SU-DHL-6 (cell line): ENCODE data around the gene CCDC34.

Experiments used
- H2AFZ ChIP-seq: fragments of 200-600 bp; sonication (generic); 2 replicates; pipeline ENCODE4 v1.6.1; 2014; ENCODE audit warnings: low read depth, mild to moderate bottlenecking, moderate library complexity, mixed read lengths, antibody characterized with exemption, low read length; ENCODE audit not compliant: severe bottlenecking
- H3F3A ChIP-seq: fragments of 200-600 bp; shearing (Covaris generic); 2 replicates; pipeline ENCODE4 v1.6.0; 2016; ENCODE audit warnings: antibody characterized with exemption, mild to moderate bottlenecking; ENCODE audit not compliant: insufficient read depth
- H3K27ac ChIP-seq: fragments of 200-600 bp; sonication (generic); 2 replicates; pipeline ENCODE4 v1.5.1; 2016; ENCODE audit warnings: low read depth, mild to moderate bottlenecking, low read length, moderate library complexity, mixed read lengths
- H3K27me3 ChIP-seq: fragments of 200-600 bp; sonication (generic), shearing (Covaris generic); 2 replicates; pipeline ENCODE4 v1.6.0; 2014; ENCODE audit warnings: mild to moderate bottlenecking, low read length
- H3K36me3 ChIP-seq: fragments of 200-600 bp; sonication (generic); 2 replicates; pipeline ENCODE4 v1.6.1; 2014; ENCODE audit warnings: mild to moderate bottlenecking, low read length, mixed read lengths
- H3K4me2 ChIP-seq: fragments of 300-600, 200-600 bp; shearing (Covaris generic), sonication (generic); 2 replicates; pipeline ENCODE4 v1.6.0; 2014; ENCODE audit warnings: low read length, low read depth, mild to moderate bottlenecking; ENCODE audit not compliant: poor library complexity, severe bottlenecking
- H3K4me3 ChIP-seq: fragments of 200-600 bp; sonication (generic); 2 replicates; pipeline ENCODE4 v1.5.1; 2014; ENCODE audit warnings: antibody characterized with exemption, low read length, mild to moderate bottlenecking, mixed read lengths; ENCODE audit not compliant: insufficient read depth, poor library complexity, severe bottlenecking
- H3K79me2 ChIP-seq: fragments of 200-600 bp; sonication (generic); 2 replicates; pipeline ENCODE4 v1.6.1; 2014; ENCODE audit warnings: mild to moderate bottlenecking, low read length, moderate library complexity; ENCODE audit not compliant: insufficient read depth
- H3K9ac ChIP-seq: fragments of 200-600 bp; sonication (generic); 2 replicates; pipeline ENCODE4 v1.7.0; 2014; ENCODE audit warnings: mild to moderate bottlenecking, low read length
- H3K9me2 ChIP-seq: fragments of 200-600 bp; sonication (generic); replicated peaks from 2 replicates; pipeline ENCODE4 v1.6.1; 2014; ENCODE audit warnings: low read length; ENCODE audit not compliant: insufficient read depth
- H3K9me3 ChIP-seq: fragments of 200-600 bp; sonication (generic); 2 replicates; pipeline ENCODE4 v1.6.1; 2014; ENCODE audit warnings: low read length, mixed read lengths; ENCODE audit not compliant: insufficient read depth
- H4K20me1 ChIP-seq: fragments of 200-600 bp; sonication (generic); 2 replicates; pipeline ENCODE4 v1.6.1; 2014; ENCODE audit warnings: low read depth, mild to moderate bottlenecking, antibody characterized with exemption, low read length, moderate library complexity, mixed read lengths
- CTCF ChIP-seq: fragments of 200-600 bp; sonication (generic); IDR thresholded peaks from one replicate; pipeline ENCODE4 v1.5.1; 2017; ENCODE audit warnings: antibody characterized with exemption, mild to moderate bottlenecking, low read length, moderate library complexity; ENCODE audit not compliant: insufficient read depth, poor library complexity, severe bottlenecking
- EZH2phosphoT487 ChIP-seq: fragments of 200-600 bp; sonication (generic), shearing (Covaris generic); conservative IDR thresholded peaks from 2 replicates; pipeline ENCODE4 v1.6.1; 2018; ENCODE audit warnings: mild to moderate bottlenecking, antibody characterized with exemption, low read length, moderate library complexity, mixed read lengths

Gene CCDC34

GRCh38 chr11:27408246-27408800 lies 45.3 kb upstream of the CCDC34 start:
- Histone ChIP-seq H3K36me3 (no peaks in the 10 kb centered on the region), H3K9me3 (no peaks in the 10 kb centered on the region), H3K79me2 (no peaks in the 10 kb centered on the region), H3K4me2 (no peak overlapping the region), H3K9ac (no peak overlapping the region), H3K4me3 (no peak overlapping the region), H3K9me2 (no peaks in the 10 kb centered on the region), H2AFZ (no peak overlapping the region), H4K20me1 (no peaks in the 10 kb centered on the region), H3K27me3 (no peaks in the 10 kb centered on the region), H3F3A (no peaks in the 10 kb centered on the region), H3K27ac (no peak overlapping the region)
- TF ChIP-seq EZH2phosphoT487, result no peak
- TF ChIP-seq CTCF, result no peak

- H3K36me3 ChIP-seq, result no peaks in the 10 kb centered on the region
- no peaks in the 10 kb centered on the region for H3K79me2 ChIP-seq
- H3K27ac ChIP-seq, result no peak overlapping the region
- no peak overlapping the region for H3K4me2 ChIP-seq
- no peak overlapping the region for H3K4me3 ChIP-seq
- no peaks in the 10 kb centered on the region for H3F3A ChIP-seq
- no peaks in the 10 kb centered on the region for H3K27me3 ChIP-seq
- TF ChIP-seq EZH2phosphoT487 (no peak), CTCF (no peak)
- H2AFZ ChIP-seq, result no peak overlapping the region
- no peaks in the 10 kb centered on the region for H3K9me3 ChIP-seq
- no peaks in the 10 kb centered on the region for H4K20me1 ChIP-seq
- H3K9ac ChIP-seq, result no peak overlapping the region
- no peaks in the 10 kb centered on the region for H3K9me2 ChIP-seq
These were observed 43.7 kb upstream of the CCDC34 start for GRCh38 chr11:27406498-27407354.

GRCh38 chr11:27405134-27405533 lies 42.1 kb upstream of the CCDC34 start:
- no peaks in the 10 kb centered on the region for H3K27me3 ChIP-seq
- no peaks in the 10 kb centered on the region for H4K20me1 ChIP-seq
- TF ChIP-seq CTCF, result no peak
- no peak for TF ChIP-seq EZH2phosphoT487
- H3K9me3 ChIP-seq, result no peaks in the 10 kb centered on the region
- H3K4me3 ChIP-seq, result no peak overlapping the region
- H3K36me3 ChIP-seq, result no peaks in the 10 kb centered on the region
- no peak overlapping the region for H2AFZ ChIP-seq
- H3K27ac ChIP-seq, result no peak overlapping the region
- H3K9me2 ChIP-seq, result no peaks in the 10 kb centered on the region
- no peak overlapping the region for H3K4me2 ChIP-seq
- no peaks in the 10 kb centered on the region for H3K79me2 ChIP-seq
- H3K9ac ChIP-seq, result no peak overlapping the region
- H3F3A ChIP-seq, result no peaks in the 10 kb centered on the region
